Progenitor cell of endocrine pancreas (in vitro differentiated cells): ENCODE results near the gene L3MBTL1. TPM values are rescaled to one million over a fixed set of nuclear protein-coding genes. Genes with fewer than 3 reads are reported as not detected.
A peak's percentile ranks its signal among the peaks of the same experiment; 100 is the strongest.

Source experiments
- DNase-seq: peaks from one replicate; pipeline ENCODE4 v3.0.0; 2021; ENCODE audit warnings: low spot score; ENCODE audit not compliant: unreplicated experiment
- H3K27ac Mint-ChIP-seq: 2 replicates; pipeline ENCODE4 v1.8.0; 2021; ENCODE audit warnings: mild to moderate bottlenecking, moderate library complexity, mixed read lengths
- H3K27me3 Mint-ChIP-seq: 2 replicates; pipeline ENCODE4 v1.8.0; 2021; ENCODE audit warnings: mixed read lengths
- H3K36me3 Mint-ChIP-seq: 2 replicates; pipeline ENCODE4 v1.8.0; 2022; ENCODE audit warnings: mixed read lengths; ENCODE audit not compliant: insufficient read depth
- H3K4me1 Mint-ChIP-seq: 2 replicates; pipeline ENCODE4 v1.8.0; 2021; ENCODE audit warnings: low read depth, mixed read lengths
- H3K4me3 Mint-ChIP-seq: 2 replicates; pipeline ENCODE4 v1.8.0; 2021; ENCODE audit warnings: low read depth, mild to moderate bottlenecking, moderate library complexity, mixed read lengths
- H3K9me3 Mint-ChIP-seq: 2 replicates; pipeline ENCODE4 v1.8.0; 2021; ENCODE audit warnings: low read depth, mixed read lengths
- CTCF ChIP-seq: fragments of 200-600 bp; sonication (generic); IDR thresholded peaks from one replicate; pipeline ENCODE4 v1.5.0; 2021; ENCODE audit warnings: antibody characterized with exemption, mild to moderate bottlenecking; ENCODE audit not compliant: unreplicated experiment
- total RNA-seq: library from RNA; stranded (reverse); gene quantifications from 2 replicates; pipeline ENCODE4 v1.2.1, GENCODE V29; 2021

Gene L3MBTL1
- total RNA-seq, 1 donor from 2014 or later, result 45.7 TPM

- no peak overlapping the region for H3K4me3 Mint-ChIP-seq
- H3K9me3 Mint-ChIP-seq, result no peaks in the 10 kb centered on the region
- DNase-seq, result no peak
- peak overlapping the region; percentile 91 for H3K27ac Mint-ChIP-seq
- H3K36me3 Mint-ChIP-seq, result peaks cover 47% of the 10 kb centered on the region
- peaks cover 12% of the 10 kb centered on the region for H3K4me1 Mint-ChIP-seq
- TF ChIP-seq CTCF, result no peak
- no peaks in the 10 kb centered on the region for H3K27me3 Mint-ChIP-seq
Observed at GRCh38 chr20:43465625-43465943, 41.9 kb upstream of the L3MBTL1 start.

GRCh38 chr20:43467589-43467988 is 39.9 kb upstream of the L3MBTL1 start:
- no peaks in the 10 kb centered on the region for H3K27me3 Mint-ChIP-seq
- no peak for TF ChIP-seq CTCF
- peaks cover 33% of the 10 kb centered on the region for H3K36me3 Mint-ChIP-seq
- no peak for DNase-seq
- H3K4me1 Mint-ChIP-seq, result peaks cover 4% of the 10 kb centered on the region
- no peaks in the 10 kb centered on the region for H3K9me3 Mint-ChIP-seq
- no peak overlapping the region for H3K4me3 Mint-ChIP-seq
- no peak overlapping the region for H3K27ac Mint-ChIP-seq

GRCh38 chr20:43472671-43473380 is 34.7 kb upstream of the L3MBTL1 start:
- Mint-ChIP-seq H3K36me3 (peaks cover 8% of the 10 kb centered on the region), H3K4me1 (peaks cover 3% of the 10 kb centered on the region), H3K27me3 (no peaks in the 10 kb centered on the region), H3K9me3 (no peaks in the 10 kb centered on the region), H3K4me3 (no peak overlapping the region), H3K27ac (no peak overlapping the region)
- DNase-seq, result no peak
- TF ChIP-seq CTCF, result peak; percentile 30

DNA sequence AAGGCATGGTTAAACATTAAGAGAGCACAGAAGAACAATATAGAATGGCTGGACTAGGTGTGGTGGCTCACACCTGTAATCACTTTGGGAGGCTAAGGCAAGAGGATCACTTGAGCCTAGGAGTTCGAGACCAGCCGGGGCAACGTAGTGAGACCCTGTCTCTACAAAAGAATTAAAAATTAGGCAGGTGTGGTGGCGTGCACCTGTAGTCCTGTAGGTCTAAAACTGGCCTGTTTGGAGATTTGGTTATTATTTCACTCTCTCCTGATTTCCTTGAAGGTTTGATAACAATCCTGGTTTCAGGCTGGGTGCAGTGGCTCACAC is 34.2 kb upstream of the L3MBTL1 start:
- no peak overlapping the region for H3K4me3 Mint-ChIP-seq
- H3K9me3 Mint-ChIP-seq, result no peaks in the 10 kb centered on the region
- no peaks in the 10 kb centered on the region for H3K27me3 Mint-ChIP-seq
- H3K36me3 Mint-ChIP-seq, result peaks cover 8% of the 10 kb centered on the region
- no peak for TF ChIP-seq CTCF
- DNase-seq, result no peak
- H3K4me1 Mint-ChIP-seq, result peaks cover 3% of the 10 kb centered on the region
- H3K27ac Mint-ChIP-seq, result no peak overlapping the region

DNA sequence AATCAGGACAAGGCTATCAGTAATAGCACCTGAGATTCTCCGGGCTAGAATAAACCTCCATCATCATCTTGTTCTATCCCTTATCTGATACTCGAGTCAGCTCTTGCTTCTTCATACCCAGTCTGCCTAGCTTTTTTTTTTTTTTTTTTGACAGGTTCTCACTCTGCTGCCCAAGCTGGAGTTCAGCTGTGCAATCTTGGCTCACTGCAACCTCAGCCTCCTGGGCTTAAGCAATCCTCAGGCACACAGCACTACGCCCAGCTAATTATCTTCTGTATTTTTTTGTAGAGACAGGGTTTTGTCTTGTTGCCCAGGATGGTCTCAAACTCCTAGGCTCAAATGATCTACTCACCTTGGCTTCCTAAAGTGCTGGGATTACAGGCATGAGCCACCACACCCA is 30.3 kb upstream of the L3MBTL1 start:
- Mint-ChIP-seq H3K36me3 (no peaks in the 10 kb centered on the region), H3K9me3 (no peaks in the 10 kb centered on the region), H3K4me3 (no peak overlapping the region), H3K27ac (no peak overlapping the region), H3K4me1 (peaks cover 2% of the 10 kb centered on the region), H3K27me3 (no peaks in the 10 kb centered on the region)
- TF ChIP-seq CTCF, result no peak
- DNase-seq, result no peak
